HepG2 (cell line): ENCODE measurements around the gene TRIM9. TPM values are rescaled to one million over a fixed set of nuclear protein-coding genes. Genes with fewer than 3 reads are reported as not detected.

Experiments used
- ATAC-seq: fragments of 200-7000 bp; cut with Tn5 transposase; 3 replicates; pipeline ENCODE4 v1.9.1; 2020; ENCODE audit warnings: mild to moderate bottlenecking, moderate library complexity
- BruUV-seq: library from RNA; stranded (reverse); fragments of 400-500 nt; replicated peaks from 2 replicates; lab custom pipeline; 2021; lab: Mats Ljungman, UMichigan
- CTCF ChIA-PET: fragments of 300-600 bp; formaldehyde crosslinking; extraction: SDS; loops from one replicate; lab custom pipeline; 2021; ENCODE audit warnings: low total read pairs, inconsistent platforms, low intra/inter-chr PET ratio; lab: Yijun Ruan, JAX
- POLR2A ChIA-PET: fragments of 350-600 bp; sonication (Branson Sonifier 250); formaldehyde crosslinking; loops from one replicate; lab custom pipeline; 2020; ENCODE audit warnings: antibody characterized with exemption, inconsistent platforms; lab: Yijun Ruan, JAX
- DNase-seq: peaks from one replicate; pipeline ENCODE4 v3.0.0-alpha.2; 2015; ENCODE audit warnings: low spot score
- FAIRE-seq: peaks from 3 replicates; lab custom pipeline; 2011; peaks lifted over from hg19 to GRCh38; lab: Jason Lieb, UNC
- H2AFZ ChIP-seq: one replicate; pipeline ENCODE4 v1.6.1; 2011; ENCODE audit warnings: low read length, inconsistent platforms
- H3K27ac ChIP-seq: fragments of 300-600 bp; 3 replicates; pipeline ENCODE4 v1.8.0; 2011; ENCODE audit warnings: mixed run types, mild to moderate bottlenecking, mixed read lengths, low read length, inconsistent platforms; ENCODE audit not compliant: insufficient read depth; ENCODE audit errors: extremely low read length
- H3K27me3 ChIP-seq, 2 experiments: fragments of 200-600 bp in 1 of 2; 2 replicates in 1 of 2; 3 replicates in 1 of 2; pipeline versions ENCODE4 v1.6.0 to v1.8.0; 2011; ENCODE audit warnings: low read length in 2 of 2, mild to moderate bottlenecking in 2 of 2, moderate library complexity in 2 of 2, inconsistent platforms in 1 of 2; ENCODE audit not compliant: insufficient read depth in 2 of 2, control insufficient read depth in 1 of 2
- H3K36me3 ChIP-seq, 2 experiments: fragments of 200-600 bp in 1 of 2; replicated peaks in 1 of 2; 2 replicates in 1 of 2; 3 replicates in 1 of 2; pipeline versions ENCODE4 v1.5.1 to v1.8.0; 2011; ENCODE audit warnings: low read length in 2 of 2, inconsistent platforms in 1 of 2; ENCODE audit not compliant: insufficient read depth in 2 of 2, control insufficient read depth in 1 of 2
- H3K4me1 ChIP-seq: 2 replicates; pipeline ENCODE4 v1.5.1; 2012; ENCODE audit warnings: low read length, inconsistent platforms; ENCODE audit not compliant: insufficient read depth
- H3K4me2 ChIP-seq: 2 replicates; pipeline ENCODE4 v1.6.0; 2011; ENCODE audit warnings: low read depth, low read length, inconsistent platforms
- H3K4me3 ChIP-seq, 3 experiments: fragments of 200-600 bp in 1 of 3; sonication (generic), shearing (Covaris generic) in 1 of 3; replicated peaks in 1 of 3; 2 replicates each; pipeline ENCODE4 v1.5.1; 2011 to 2016; ENCODE audit warnings: low read length in 3 of 3, inconsistent platforms in 2 of 3, low read depth in 2 of 3, mild to moderate bottlenecking in 2 of 3, control low read depth in 1 of 3, mixed read lengths in 1 of 3; ENCODE audit not compliant: insufficient read depth in 1 of 3
- H3K79me2 ChIP-seq: one replicate; pipeline ENCODE4 v1.6.1; 2011; ENCODE audit warnings: low read length, inconsistent platforms; ENCODE audit not compliant: insufficient read depth
- H3K9ac ChIP-seq: 2 replicates; pipeline ENCODE4 v1.6.0; 2011; ENCODE audit warnings: mild to moderate bottlenecking, low read depth, low read length, inconsistent platforms; ENCODE audit not compliant: insufficient read depth
- H3K9me3 ChIP-seq: 2 replicates; pipeline ENCODE4 v1.5.1; 2012; ENCODE audit warnings: mild to moderate bottlenecking, low read length
- H4K20me1 ChIP-seq: 2 replicates; pipeline ENCODE4 v1.6.0; 2011; ENCODE audit warnings: inconsistent platforms, mild to moderate bottlenecking, low read length, moderate library complexity; ENCODE audit not compliant: insufficient read depth
- DR1 ChIP-seq: sonication (generic); formaldehyde crosslinking; IDR thresholded peaks from 2 replicates; pipeline ENCODE4 v1.8.0; 2021; ENCODE audit warnings: mild to moderate bottlenecking, missing genetic modification reagents, inconsistent platforms
- HNRNPL ChIP-seq: fragments of 200-400 bp; formaldehyde crosslinking; IDR thresholded peaks from 2 replicates; pipeline ENCODE4 v1.6.1; 2017; ENCODE audit warnings: mild to moderate bottlenecking, low read depth, low read length
- KDM4B ChIP-seq: sonication (generic); formaldehyde crosslinking; IDR thresholded peaks from 2 replicates; pipeline ENCODE4 v1.4.0; 2020; ENCODE audit warnings: missing genetic modification reagents
- NONO ChIP-seq, 2 experiments: fragments of 450-650 bp in 1 of 2; sonication (generic) in 1 of 2; formaldehyde crosslinking in 1 of 2; IDR thresholded peaks in 1 of 2; conservative IDR thresholded peaks in 1 of 2; 2 replicates each; pipeline versions ENCODE4 v1.6.1 to v1.8.0; 2017 to 2022; ENCODE audit warnings: mild to moderate bottlenecking in 1 of 2, missing genetic modification reagents in 1 of 2, moderate library complexity in 1 of 2
- RAD51 ChIP-seq: fragments of 450-650 bp; IDR thresholded peaks from 2 replicates; pipeline ENCODE4 v1.6.1; 2016; ENCODE audit warnings: borderline replicate concordance
- ZNF124 ChIP-seq: sonication (generic); formaldehyde crosslinking; IDR thresholded peaks from 2 replicates; pipeline ENCODE4 v1.4.0; 2020; ENCODE audit warnings: missing genetic modification reagents
- ZNF543 ChIP-seq: sonication (generic); formaldehyde crosslinking; IDR thresholded peaks from 2 replicates; pipeline ENCODE4 v1.4.0; 2020; ENCODE audit warnings: mild to moderate bottlenecking, missing genetic modification reagents
- ZNF546 ChIP-seq: sonication (generic); formaldehyde crosslinking; conservative IDR thresholded peaks from 2 replicates; pipeline ENCODE4 v1.8.1; 2023; ENCODE audit warnings: mild to moderate bottlenecking, missing genetic modification reagents
- WGBS: methylation state at CpG from one replicate; pipeline ENCODE4 v1.1.6; 2017; ENCODE audit warnings: low lambda C conversion rate; 5-methylcytosine and 5-hydroxymethylcytosine counted together
- in situ Hi-C: cut with HindIII; loops from 2 replicates; pipeline ENCODE4 v1.10.0; 2017; ENCODE audit warnings: low pct_unique_long_range_greater_than_20kb; ENCODE audit not compliant: extremely low pct_ligation_motif_present
- intact Hi-C: fragments of 100-400 bp; cut with micrococcal nuclease; formaldehyde crosslinking; loops from one replicate; pipeline ENCODE4 v1.10.0; 2022; ENCODE audit not compliant: unreplicated experiment
- polyA plus RNA-seq, 8 experiments: library from polyadenylated mRNA; depleted of rRNA in 3 of 8; stranded (reverse) in 7 of 8; unstranded in 1 of 8; fragments of >200 nt; fragmentation: Illumina TruSeq in 4 of 8; extraction: Trizol in 4 of 8; gene quantifications; 2 replicates each; pipeline versions ENCODE4 v1.2.1 to v1.2.3, GENCODE V29; 2011 to 2016; ENCODE audit warnings: low read depth in 4 of 8, missing spikeins in 1 of 8, mixed read lengths in 1 of 8; ENCODE audit not compliant: insufficient read depth in 1 of 8
- total RNA-seq, 5 experiments: library from RNA; depleted of rRNA; stranded (reverse); fragments of >200 nt; fragmentation: Illumina TruSeq; extraction: Trizol; gene quantifications; 2 replicates each; pipeline ENCODE4 v1.2.3, GENCODE V29; 2016; ENCODE audit warnings: low read depth in 1 of 5
- TF ChIP-seq, protein P1 (sequence below): sonication (generic); formaldehyde crosslinking; IDR thresholded peaks from 2 replicates; pipeline ENCODE4 v1.8.0; 2022; ENCODE audit warnings: mild to moderate bottlenecking, missing genetic modification reagents
- TF ChIP-seq, protein P2 (sequence below): sonication (generic); formaldehyde crosslinking; IDR thresholded peaks from 2 replicates; pipeline ENCODE4 v1.4.0; 2020; ENCODE audit warnings: mild to moderate bottlenecking, missing genetic modification reagents

Gene TRIM9
- total and polyA plus RNA-seq, 2 of the 13 experiments (the other 11 are each of a cell fraction or from before 2014, with no cell fraction given): 0.04 to 0.07 TPM

- H3K27ac ChIP-seq: no peak overlapping the region
- no peaks in the 10 kb centered on the region for H3K9me3 ChIP-seq
- H3K27me3 ChIP-seq: no peaks in the 10 kb centered on the region
- no peaks in the 10 kb centered on the region for H3K79me2 ChIP-seq
- H4K20me1 ChIP-seq: no peaks in the 10 kb centered on the region
- H2AFZ ChIP-seq: no peak overlapping the region
- TF ChIP-seq HNRNPL (no peak), ZNF546 (CRISPR knock-in tag) (no peak), ZNF124 (no peak), DR1 (CRISPR knock-in tag) (no peak), NONO (IDR thresholded peaks at IDR 0.05) (no peak), NONO (CRISPR knock-in tag; conservative IDR thresholded peaks at IDR 0.05) (no peak), KDM4B (CRISPR knock-in tag) (no peak), ZNF543 (CRISPR knock-in tag) (no peak), RAD51 (no peak)
- TF ChIP-seq, protein P1, sequence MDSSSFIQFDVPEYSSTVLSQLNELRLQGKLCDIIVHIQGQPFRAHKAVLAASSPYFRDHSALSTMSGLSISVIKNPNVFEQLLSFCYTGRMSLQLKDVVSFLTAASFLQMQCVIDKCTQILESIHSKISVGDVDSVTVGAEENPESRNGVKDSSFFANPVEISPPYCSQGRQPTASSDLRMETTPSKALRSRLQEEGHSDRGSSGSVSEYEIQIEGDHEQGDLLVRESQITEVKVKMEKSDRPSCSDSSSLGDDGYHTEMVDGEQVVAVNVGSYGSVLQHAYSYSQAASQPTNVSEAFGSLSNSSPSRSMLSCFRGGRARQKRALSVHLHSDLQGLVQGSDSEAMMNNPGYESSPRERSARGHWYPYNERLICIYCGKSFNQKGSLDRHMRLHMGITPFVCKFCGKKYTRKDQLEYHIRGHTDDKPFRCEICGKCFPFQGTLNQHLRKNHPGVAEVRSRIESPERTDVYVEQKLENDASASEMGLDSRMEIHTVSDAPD: no peak
- TF ChIP-seq, protein P2, sequence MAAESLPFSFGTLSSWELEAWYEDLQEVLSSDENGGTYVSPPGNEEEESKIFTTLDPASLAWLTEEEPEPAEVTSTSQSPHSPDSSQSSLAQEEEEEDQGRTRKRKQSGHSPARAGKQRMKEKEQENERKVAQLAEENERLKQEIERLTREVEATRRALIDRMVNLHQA (CRISPR knock-in tag): no peak
- ATAC-seq (no peak), FAIRE-seq (no peak), DNase-seq (no peak)
- 5% methylated on average over 1 of the region's 1 CpG for WGBS
- no peaks in the 10 kb centered on the region for H3K36me3 ChIP-seq
- in situ Hi-C loops (no loop called here), intact Hi-C loops (no loop called here)
- H3K4me3 ChIP-seq: no peak overlapping the region
- H3K9ac ChIP-seq: no peak overlapping the region
- CTCF ChIA-PET: no interaction called here
- H3K4me2 ChIP-seq: no peak overlapping the region
- no peaks in the 10 kb centered on the region for H3K4me1 ChIP-seq
- BruUV-seq: no TSS peak
- POLR2A ChIA-PET: no interaction called here
Measured at GRCh38 chr14:51079489-51079888, 15.4 kb downstream of the TRIM9 start.
